Cardiac fibroblast (primary cell): ENCODE results near the gene MEG3.

Experiments used
- DNase-seq, 2 donors: peaks; one replicate each; pipeline versions ENCODE4 v3.0.0 to v3.0.0-alpha.2; 2010; ENCODE audit warnings: low read depth in 2 of 2
- H3K4me3 ChIP-seq, 2 donors: replicated peaks in 1 of 2; 1 replicate in 1 of 2; 2 replicates in 1 of 2; pipeline ENCODE4 v1.5.1; 2011; ENCODE audit warnings: low read depth in 2 of 2, low read length in 2 of 2, mild to moderate bottlenecking in 2 of 2, moderate library complexity in 1 of 2
- CTCF ChIP-seq: IDR thresholded peaks from one replicate; pipeline ENCODE4 v1.5.1; 2011; ENCODE audit warnings: low read depth, mild to moderate bottlenecking, low read length, inconsistent platforms

The MEG3 gene

DNA sequence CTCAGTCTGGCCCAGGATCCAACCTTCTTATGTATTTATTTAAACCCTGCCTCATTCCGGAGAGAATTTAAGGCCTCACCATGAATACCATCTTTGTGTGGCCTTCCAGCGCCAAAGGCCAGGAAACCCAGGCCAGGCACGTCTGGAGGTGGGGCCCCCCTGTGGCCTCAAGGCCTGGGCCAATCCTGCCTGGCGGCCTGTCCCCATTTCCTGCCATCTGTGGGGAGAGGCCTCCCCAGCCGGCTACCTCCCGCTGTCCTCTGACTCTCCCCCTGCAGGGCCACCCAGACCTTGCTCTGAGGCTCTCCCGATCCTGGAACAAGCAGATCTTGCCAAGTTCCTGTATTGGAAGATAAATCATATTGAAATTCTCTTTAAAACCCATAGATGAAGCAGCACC is 37.4 kb upstream of the MEG3 start:
- H3K4me3 ChIP-seq = no peak overlapping the region
- no peak for TF ChIP-seq CTCF
- no peak for DNase-seq

DNA sequence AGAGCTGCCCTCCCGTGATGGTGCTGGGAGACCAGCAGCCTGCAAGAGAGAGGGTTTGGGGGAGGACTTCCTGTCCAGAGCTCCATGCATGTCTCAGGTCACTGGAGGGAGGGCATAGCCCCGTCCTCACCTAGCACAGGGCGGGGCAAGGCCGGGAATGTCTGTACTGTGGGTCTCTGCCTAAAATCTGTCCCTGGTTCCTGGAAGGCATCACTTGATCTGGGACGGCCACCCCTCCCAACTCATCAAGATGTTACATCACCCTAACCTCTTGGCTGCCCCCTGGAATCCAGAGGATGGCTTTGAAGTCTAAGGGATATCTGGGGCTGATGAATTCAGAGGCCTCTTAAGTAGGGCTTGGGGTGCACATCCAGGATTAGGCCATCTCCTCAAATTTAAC is 37.0 kb upstream of the MEG3 start:
- TF ChIP-seq CTCF = no peak
- DNase-seq = no peak
- no peak overlapping the region for H3K4me3 ChIP-seq

DNA sequence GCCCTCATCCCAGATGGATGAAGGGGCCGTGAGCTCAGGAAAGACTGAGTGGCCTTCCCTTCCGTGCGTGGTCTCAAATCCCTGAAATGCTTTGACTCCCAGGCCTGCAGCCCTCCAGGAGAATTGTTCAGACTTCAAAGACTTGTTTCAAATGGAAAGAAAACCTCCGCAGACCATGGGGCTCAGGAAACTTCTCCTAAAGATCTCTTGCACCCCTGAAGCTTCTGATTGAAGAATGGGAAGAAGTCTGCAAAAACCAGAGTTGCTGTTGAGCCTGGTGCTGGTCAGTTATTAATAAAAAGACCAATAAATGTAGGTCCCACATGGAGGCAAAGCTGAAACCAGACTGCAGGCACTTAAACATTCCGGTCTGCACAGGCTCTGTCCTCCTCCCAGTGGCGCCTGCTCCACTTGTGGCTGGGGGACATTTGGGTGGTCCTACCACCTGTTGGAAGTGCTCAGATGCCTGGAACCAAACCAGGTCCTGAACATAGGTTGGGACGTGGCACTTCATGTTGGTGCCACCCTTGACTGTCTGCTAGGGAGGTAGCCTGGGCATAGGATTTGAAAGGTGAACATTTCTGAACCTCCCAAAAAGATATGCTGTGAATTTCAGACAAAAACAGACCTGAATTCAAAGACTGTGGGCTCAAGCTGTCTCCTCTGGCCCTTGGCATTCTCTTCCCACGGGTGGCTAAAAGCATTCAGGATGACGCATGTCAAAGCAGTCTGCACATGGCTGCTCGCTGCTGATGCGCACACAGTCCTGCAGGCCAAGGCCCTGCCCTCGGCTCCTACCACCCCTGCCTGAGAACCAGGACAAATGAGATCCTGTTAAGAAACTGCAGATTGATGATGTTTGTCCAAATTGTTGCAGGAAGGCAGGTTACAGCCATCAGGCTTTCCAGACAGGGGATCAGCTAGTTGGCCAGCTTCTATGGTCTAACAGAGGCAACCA is 36.2 kb upstream of the MEG3 start:
- H3K4me3 ChIP-seq = no peak overlapping the region
- no peak for DNase-seq
- no peak for TF ChIP-seq CTCF

DNA sequence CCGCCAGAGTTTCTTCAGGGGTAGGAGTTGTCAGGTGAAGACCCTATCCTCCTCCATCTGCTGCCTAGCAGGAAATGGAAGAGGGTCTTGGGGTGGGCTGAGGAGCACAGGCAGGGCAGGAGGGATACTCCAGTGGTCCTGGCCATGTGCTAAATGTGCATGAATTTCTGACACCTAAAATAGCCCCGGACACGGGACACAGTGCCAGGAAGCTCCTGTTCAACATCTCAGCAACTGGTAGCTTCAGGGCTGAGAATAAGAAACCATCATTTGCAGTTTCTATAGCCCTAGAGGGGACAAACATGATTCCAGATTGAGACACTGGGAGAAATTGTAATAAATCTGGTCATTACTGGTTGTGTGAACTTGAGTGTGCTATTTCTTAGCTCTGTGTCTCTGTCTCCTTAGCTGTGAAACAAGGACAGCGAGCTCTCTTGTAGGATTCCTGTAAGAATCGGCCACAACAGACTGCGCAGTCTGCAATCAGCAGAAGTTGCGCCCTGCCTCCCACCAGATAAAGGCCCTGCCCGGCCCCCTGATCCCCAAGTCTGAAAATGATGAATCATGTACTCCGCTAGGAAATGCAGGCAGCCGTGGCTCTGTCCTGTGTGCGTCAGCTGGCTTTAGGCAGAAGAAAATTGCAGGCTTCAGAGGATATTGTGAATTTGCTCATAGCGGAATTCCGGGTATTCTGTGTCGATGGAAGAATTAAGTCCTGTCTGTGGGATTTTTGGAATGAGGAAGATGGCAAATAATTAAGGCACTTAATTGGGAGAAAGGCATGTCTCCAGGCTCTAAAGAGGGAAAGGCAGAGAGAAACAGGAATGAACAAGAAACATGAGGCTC is 35.2 kb upstream of the MEG3 start:
- no peak for TF ChIP-seq CTCF
- peak in 1 of 2 donors; percentile 86 for DNase-seq
- no peak overlapping the region for H3K4me3 ChIP-seq

DNA sequence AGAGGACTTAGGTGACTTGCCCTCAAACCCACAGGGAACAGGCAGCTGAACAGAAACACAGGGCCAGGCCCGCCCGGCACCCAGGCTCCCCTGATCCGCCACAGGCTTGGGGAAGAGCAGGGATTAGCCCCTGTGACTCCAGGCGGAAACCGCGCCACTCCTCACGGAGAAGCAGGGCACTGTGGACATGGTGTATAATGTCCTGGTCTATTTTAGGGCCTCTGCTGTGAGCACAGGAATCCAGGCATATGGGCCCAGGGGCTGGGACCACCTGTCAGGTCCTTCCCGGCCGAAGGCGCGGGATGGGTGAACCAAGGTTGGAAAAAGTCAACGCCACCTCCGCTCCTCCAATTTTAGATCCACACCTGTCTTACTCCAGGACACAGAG is 34.6 kb upstream of the MEG3 start:
- no peak for TF ChIP-seq CTCF

GRCh38 chr14:100791995-100792394 is 33.9 kb upstream of the MEG3 start:
- H3K4me3 ChIP-seq = no peak overlapping the region
- DNase-seq = no peak
- no peak for TF ChIP-seq CTCF

More for the DNA sequence above, 34.6 kb upstream of the MEG3 start:
- no peak overlapping the region for H3K4me3 ChIP-seq
- no peak for DNase-seq
